HG03097 (cell line): ENCODE measurements around the gene CHST7.
A peak's percentile ranks its signal among the peaks of the same experiment; 100 is the strongest.
"Not testable (repeated sequence)": the region's sequence is repeated elsewhere in the genome, so short reads cannot be mapped to it uniquely, and the experiment has no call there.

Source experiments
- ATAC-seq: cut with Tn5 transposase; IDR thresholded peaks from one replicate; pipeline ENCODE4 v1.9.1; 2021; ENCODE audit not compliant: unreplicated experiment, low FRiP score

The CHST7 gene, protein sequence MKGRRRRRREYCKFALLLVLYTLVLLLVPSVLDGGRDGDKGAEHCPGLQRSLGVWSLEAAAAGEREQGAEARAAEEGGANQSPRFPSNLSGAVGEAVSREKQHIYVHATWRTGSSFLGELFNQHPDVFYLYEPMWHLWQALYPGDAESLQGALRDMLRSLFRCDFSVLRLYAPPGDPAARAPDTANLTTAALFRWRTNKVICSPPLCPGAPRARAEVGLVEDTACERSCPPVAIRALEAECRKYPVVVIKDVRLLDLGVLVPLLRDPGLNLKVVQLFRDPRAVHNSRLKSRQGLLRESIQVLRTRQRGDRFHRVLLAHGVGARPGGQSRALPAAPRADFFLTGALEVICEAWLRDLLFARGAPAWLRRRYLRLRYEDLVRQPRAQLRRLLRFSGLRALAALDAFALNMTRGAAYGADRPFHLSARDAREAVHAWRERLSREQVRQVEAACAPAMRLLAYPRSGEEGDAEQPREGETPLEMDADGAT

DNA sequence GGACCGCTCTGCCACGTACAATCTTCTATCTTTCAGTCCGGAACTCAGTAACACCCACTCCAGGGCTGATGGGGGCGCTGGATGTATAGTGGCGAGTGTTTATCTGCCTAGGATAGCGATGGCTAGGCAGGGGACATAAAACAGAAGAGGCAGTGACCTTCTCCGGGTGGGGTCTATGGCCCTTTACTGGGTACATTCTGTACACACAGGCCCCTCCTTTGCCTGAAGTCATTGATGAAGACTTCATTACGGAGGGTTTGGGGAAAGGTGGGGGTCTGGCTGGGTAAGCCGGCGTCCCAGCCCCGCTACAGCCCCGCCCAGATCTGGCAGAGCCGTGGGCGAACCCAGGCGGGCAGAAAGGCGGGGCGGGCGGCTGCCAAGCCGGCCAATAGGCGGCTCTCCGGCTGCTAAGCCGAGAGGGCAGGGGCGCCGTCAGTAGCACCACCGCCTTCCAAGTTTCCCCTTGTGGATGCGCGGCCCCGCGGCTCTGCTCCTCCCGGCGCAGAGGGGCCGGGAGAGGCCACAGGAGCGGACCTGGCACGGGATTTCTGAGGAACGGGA, at the start of gene CHST7:
TSS of gene CHST7 (plus strand) at position 435 of the 561 bp plus-strand sequence. CDS start 167 bp downstream, outside the sequence.
- peak; percentile 33 for ATAC-seq

DNA sequence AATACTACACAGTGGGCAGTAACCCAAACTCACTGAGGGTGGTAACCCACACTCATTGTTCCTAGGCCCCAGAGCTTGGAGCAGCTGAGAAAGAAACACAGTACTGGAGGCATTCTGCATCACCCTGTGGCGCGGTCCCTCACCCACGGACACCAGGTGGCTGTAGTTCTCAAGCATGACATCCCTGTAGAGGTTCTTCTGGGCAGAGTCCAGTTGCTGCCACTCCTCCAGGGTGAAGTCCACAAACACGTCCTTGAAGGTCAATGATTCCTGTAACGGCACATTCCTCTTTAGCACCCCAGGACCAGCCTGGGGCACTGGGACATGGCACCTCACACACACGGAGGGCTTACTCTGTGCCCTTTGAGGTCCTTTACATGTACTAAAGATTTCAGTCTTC, 44.9 kb upstream of the CHST7 start:
- not testable (repeated sequence) for ATAC-seq

DNA sequence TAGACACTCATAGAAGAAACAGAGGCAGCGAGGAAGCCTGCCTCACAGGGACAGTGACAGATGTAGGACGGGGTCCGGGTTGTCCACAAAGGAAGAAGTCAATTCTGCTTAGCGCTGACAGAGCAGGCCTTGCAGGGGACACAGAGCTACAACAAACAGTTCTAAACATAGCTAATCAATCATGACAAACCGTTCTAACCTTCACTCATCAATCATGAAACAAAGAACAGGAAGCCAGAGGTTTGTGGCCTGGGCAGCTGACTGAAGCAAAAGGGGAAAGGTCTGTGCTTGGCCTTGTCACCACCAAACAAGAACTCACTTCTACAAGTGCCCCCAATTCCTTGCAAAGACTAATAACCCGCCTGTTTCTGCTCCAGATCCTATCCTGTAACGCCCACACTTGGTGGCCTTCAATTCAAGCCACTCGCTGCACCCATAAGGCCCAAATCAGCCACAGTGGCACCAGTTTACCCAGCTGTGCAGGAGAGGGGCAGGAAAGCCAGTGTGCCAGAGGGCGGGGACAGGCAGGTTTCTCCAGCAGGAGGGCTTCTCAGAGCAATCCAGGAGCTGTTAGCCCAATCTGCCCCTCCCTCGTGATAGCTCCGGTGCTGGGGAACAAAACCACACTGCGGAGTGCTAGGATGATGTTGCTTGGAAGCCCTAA, 43.7 kb upstream of the CHST7 start:
- ATAC-seq, result not testable (repeated sequence)

DNA sequence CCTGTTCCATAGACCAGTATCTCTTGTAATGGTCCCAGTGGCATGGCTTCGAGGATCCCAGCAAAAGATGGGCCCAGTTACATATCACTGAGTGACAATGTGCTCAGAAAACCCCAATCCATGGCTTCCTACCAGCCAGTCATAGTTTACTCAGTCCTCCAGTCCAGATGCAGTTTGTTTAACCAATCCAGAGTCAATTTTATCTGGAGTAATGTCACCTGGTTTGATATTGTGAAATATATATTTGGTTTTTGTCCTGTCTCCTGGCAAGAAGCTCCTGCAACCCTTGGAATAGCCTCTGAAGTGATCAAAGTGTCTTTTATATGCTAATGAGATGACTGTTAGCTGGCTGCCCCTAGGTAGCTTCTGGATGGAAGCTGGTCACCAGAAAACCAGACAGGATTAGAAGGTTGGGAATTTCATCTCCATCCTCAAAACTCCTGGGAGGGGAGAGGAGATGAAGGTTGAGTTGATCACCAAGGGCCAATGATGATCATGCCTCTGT, 43.1 kb upstream of the CHST7 start:
- ATAC-seq, result not testable (repeated sequence)

DNA sequence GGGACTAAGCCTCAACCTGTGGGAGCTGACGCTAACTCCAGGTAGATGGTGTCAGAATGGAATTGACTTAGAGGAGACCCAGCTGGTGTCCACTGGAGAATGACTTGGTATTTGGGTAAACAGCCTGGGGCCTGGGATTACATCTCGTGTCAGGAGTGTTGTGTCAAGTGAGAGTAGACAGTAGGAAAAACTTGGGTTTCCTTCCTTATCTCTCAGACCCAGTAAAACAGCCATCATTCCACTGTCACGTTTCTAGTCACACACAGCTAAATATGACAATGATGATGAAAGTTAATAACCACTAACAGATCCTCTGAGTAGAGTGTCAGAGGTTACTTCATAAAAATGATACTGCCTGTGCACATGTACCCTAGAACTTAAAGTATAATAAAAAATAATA, 42.1 kb upstream of the CHST7 start:
- no peak for ATAC-seq

DNA sequence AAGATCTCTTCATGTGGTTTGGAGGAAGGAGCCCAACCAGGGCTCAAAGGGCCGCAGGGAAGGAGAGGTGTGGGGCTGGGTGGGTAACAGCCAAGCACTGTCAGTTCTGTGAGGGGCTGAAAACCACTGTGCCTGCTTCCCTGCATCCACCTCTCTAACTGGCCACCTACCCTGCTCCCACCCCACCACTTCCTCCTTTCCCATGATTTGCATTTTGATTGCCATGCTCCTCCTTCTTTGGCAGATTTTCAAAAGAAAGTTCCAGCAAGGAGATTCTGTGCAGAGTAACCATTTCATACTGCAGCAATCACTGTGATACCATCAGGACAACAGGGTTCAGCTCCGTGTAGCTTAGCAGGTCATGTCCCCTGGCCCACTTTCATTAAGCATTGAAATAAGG, 30.1 kb upstream of the CHST7 start:
- no peak for ATAC-seq

DNA sequence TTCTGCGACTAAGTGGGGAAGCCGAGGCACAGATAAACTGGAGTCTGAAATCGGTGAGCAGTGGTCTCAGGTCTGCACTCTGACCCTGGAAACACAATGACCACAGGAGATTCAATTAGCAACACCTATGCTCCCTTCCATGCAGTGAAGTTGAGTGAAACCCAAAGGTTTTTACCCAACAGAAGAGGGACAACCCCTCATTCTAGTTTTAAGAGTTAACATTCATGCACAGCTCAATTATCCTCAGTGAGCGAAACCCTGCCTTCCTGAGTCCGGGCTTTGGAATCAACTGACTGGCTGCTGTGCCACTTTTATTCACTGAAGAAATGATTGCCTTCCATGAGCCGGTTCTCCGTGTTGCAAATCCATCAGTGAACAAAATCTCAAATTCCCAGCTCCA, 29.0 kb upstream of the CHST7 start:
- ATAC-seq, result not testable (repeated sequence)

DNA sequence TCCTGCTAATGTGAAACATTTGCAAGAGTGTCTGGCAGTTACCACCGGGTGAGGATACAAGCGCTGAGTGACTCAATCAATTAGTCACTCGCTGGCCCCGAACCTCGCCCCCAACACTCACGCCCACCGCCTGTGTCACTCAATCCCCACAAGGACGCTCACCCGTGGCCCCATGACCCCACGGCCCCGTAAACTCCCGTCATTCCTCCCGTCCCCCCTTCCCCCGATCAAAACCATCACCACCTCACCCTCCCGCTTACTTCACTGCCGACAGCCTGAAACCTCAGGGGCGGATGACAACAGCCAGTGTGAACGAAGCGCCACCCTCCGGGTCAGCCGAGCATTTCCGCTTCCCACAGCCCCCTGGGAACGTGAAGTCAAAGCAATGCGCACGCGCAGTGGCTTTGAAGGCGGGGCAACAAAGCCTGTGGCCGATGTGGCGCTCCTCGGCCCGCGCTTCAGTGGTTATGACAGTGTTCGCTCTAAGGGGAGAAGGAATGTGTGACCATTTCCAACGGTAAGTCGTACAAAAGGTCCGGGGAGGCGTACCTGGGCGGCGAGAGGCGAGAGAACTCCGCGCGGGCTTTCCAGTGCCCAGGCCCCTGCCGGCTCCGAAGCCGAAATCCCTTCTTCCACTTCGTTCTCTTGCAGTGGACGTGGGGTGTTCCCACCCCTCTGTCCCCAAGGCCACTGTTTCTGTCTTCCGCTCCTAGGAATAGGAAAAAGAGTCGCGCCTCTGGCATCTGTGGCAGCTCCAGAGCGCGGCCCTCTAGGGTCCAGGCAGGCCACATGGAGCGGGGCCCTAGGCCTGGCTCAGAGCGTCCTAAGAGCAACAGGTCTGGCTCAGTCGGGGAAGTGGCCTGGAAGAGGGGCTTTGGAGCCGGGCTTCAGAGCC, 28.2 kb upstream of the CHST7 start, which contains the start of gene ZNF674:
TSS of gene ZNF674 (minus strand) at position 311 of the 895 bp plus-strand sequence. CDS start 3,334 bp downstream, outside the sequence.
- ATAC-seq, result peak; percentile 88

DNA sequence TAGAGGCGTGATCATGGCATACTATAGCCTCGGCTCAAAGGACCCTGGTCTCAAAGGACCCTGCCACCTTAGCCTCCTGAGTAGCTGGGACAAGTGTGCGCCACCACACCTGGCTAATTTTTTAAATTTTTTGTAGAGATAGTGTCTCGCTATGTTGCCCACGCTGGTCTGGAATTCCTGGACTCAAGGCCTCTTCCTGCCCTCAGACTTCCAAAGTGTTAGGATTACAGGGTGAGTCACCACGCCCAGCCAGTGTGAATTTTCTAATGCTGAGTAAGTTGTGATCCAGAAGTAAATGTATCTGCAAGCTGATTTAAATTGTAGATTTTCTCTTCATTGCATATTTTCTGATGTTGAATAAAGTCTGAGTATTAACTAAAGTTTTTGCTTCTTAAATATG, 25.7 kb upstream of the CHST7 start:
- no peak for ATAC-seq

DNA sequence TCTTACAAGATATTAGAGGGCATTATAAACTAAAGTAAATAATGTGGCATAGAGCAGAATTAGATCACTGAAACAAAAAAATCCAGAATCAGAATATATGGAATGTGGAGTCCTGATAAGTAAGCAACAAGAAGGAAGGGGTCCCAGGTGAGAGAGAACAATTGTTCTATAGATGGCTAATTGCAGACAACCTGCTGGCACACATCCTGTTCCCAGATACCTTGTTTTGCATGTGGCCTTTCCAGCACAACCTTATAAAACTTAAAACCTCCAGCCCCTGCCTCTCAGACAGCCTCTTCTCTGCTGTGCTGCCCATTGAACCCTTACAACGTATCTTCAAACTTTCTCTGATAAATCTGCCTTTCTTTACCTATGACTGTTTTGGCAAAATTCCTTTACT, 23.7 kb upstream of the CHST7 start:
- no peak for ATAC-seq

DNA sequence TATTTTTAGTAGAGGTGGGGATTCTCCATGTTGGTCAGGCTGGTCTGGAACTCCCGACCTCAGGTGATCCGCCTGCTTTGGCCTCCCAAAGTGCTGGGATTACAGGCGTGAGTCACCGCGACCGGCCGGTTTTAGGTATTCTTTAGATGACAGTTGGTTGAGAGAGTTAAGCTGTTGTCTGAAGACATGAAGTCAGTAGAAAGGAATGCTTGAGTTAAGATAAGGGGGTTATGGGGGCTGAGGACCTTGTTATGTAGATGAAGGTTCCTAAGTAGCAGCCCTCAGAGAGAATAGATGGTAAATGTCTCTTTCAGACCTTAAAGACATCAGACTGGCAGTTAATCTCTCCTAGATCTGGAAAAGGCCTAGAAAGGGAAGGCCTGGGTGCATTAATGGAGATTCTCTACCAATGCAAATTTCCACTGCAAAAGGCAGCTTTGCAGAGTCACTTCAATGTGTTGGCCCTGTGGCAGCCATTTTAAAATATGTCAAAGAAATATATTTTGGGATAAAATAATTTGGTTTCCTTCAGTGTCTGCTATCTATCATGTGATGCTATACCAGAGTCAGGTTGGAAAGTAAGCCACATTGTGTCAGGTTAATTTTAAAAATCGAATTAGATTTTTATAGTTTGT, 22.0 kb upstream of the CHST7 start:
- no peak for ATAC-seq

DNA sequence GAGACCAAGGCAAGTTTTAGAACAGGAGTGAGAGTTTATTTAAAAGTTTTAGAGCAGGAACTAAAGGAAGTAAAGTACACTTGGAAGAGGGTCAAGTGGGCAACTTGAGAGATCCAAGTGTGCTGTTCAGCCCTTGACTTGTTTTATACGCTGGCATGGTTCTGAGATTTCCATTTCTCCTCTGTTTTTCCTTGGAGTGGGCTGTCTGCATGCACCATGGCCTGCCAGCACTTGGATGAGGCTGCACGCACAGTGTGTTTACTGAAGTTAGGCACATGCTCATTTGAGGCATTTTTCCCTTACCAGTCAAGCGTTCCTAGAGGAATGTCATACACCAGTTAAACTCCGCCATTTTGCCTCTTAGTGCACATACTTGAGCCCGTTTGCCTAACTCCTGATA, 19.6 kb upstream of the CHST7 start:
- ATAC-seq, result no peak

DNA sequence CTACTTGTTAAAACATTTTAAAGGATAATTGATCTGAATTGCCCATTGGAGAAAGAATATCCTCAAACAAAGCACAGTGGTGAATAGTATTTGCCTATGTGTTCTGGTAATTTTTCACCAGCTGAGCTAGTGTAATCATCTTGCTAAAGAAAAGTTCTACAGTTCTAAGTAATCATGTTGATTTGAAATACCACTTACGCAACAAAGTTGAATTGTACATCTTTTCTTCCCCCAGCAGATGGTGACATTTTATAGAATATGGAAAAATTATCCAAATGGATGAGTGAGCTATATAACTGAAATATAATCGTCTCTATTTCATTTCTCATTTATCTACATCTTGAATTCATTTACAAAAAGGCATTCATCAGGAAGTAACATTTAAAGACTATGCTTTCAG, 18.6 kb upstream of the CHST7 start:
- ATAC-seq, result no peak

DNA sequence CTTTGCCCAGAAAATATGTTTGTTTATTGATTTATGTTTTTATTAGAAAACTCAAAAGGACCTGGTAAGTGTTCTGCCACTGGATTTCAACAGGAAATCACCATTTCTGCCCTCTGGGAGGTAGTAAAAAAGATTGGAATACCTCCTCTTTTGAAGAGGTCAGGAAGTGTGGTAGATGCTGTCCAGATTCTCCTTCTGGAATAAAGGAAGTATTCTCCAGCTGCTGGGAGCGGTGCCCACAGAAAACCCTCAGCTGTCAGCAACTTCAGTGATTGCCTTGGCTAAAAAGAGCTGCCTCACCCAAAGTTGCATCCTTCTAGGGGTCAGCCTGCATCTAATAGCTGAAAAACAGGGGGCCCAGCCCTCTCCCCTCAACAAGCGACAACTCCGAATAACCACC, 14.5 kb upstream of the CHST7 start:
- no peak for ATAC-seq

DNA sequence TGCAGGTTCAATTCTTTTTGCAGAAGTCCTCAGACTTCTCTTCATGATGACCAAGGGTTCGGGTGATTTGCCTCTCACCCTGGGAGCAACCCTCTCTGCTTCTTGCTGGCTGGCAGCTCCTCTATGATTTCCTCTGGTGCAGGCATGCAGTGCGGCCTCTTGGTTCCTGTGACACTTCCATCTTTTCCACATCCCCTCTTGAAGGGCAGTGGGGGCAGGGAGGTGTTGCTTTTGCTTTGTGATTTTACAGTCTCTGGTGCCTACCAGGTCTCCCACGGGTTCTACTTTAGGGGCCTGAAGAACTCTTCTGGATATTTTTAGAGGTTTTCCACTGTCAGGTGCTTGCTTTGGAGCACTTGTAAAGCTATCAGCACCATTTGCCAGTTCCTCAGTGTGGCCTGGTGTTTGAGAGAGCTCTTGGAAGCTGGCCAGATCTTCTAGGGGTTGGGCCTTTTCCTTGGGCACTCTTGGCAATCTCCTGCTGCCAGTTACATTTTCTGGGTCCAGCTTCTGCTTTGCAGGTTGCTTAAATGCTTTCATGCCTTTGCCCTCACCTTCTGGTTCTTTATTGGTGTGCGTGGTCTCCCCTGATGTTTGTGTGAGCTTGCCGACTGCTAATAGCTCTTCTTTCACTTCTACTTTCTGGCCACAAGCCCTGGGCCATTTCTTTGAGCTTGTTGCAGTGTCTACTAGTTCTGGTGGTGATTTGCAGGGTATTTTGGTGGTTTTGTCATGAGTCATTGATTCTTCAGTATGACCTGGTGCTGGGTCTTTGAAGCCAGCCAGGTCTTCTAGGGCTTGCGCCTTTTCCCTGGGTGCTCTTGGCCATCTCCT, 11.5 kb upstream of the CHST7 start:
- ATAC-seq, result peak; percentile 94

DNA sequence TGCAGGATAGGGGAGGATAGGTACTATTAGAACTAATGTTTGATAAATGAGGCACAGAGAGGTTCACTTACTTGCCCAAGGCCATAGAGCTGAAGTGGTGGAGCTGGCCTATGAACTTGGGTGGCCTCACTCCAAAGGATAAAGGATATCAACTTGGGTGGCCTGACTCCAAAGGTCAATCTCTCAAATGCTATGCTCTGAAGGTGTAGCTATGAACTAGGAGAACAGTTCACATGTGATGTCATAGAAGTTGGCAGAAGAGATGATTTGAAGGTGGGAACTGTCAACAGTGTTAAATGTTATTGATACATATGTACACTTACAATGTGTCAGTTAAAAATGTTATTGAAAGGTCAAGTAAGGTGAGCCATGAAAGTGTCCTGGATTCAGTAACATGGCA, 6.2 kb upstream of the CHST7 start:
- no peak for ATAC-seq

DNA sequence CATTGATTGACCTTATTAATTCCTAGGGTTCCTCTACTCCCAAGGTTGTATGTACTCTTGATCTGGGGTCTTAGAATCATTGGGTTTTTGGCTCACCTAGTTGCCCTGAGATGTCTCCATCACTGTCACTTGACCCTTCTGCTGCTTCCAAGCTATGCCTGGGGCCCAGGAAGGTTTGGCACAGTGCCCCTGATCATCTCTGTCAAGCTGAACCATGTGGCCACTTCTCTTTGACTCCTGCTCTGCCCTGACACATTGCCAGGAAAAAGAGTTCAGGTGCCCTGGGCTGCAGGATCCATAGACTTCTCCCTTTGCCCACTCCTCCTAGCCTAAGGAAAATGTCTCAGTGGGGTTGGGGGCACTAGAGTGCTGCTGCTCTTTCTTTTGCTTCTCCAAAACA, 3.9 kb upstream of the CHST7 start:
- ATAC-seq, result no peak

DNA sequence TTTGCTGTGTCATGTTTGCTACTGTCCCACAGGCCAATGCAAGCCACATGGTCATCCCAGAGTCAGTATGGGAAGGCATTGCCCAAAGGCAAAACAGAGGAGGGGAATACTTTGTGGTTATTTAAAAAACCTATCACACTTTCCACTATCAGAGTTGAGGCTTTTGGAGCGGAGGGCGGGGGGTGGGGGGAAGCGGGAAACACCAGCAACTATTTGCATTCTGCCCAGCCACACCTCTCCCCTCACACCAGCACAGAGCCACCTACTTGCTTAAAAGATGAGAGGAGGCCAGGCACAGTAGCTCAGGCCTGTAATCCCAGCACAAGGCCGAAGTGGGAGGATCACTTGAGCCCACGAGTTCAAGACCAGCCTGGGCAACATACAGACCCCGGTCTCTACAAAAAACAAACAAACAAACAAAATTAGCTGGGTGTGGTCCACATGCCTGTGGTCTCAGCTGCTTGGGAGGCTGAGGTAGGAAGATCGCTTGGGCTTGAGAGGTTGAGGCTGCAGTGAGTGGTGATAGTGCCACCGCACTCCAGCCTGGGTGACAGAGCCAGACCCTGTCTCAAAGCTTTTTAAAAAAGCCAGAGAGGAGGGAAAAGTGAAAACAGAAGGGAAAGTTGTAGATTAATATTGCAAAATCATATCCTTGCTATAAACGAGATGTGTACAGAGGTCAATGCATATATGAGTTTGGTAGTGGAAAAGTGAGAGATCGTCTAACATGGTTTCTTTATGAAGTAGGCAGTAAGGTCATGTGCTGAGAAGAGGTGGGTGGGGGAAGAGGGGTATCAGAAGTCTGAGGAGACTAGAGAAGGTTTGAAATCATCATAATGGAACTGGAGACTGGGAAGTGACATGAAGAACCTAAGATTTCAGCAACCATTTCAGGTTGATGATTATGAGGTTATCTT, 1.9 kb upstream of the CHST7 start:
- no peak for ATAC-seq
